HG02571 (cell line): ENCODE results near the gene HNRNPCL2.
"Not testable (repeated sequence)": the region's sequence is repeated elsewhere in the genome, so short reads cannot be mapped to it uniquely, and the experiment has no call there.

ENCODE experiments used
- ATAC-seq: cut with Tn5 transposase; IDR thresholded peaks from one replicate; pipeline ENCODE4 v1.9.1; 2021; ENCODE audit warnings: mild to moderate bottlenecking, moderate library complexity; ENCODE audit not compliant: unreplicated experiment

HNRNPCL2 gene

GRCh38 chr1:13116754-13117153 is at the start of gene HNRNPCL2:
Gene HNRNPCL2 (minus strand): TSS chr1:13116854. CDS start chr1:13116400, 454 bp downstream.
- not testable (repeated sequence) for ATAC-seq

- ATAC-seq = not testable (repeated sequence)
Observed at GRCh38 chr1:13165531-13165930, 48.9 kb upstream of the HNRNPCL2 start, which contains the start of gene HNRNPCL4. Gene HNRNPCL4 (minus strand): TSS chr1:13165631. CDS start chr1:13165467, 164 bp downstream.

- ATAC-seq = not testable (repeated sequence)
Observed at GRCh38 chr1:13155909-13156308, 39.3 kb upstream of the HNRNPCL2 start, which contains the start of gene PRAMEF26. Gene PRAMEF26 (minus strand): TSS chr1:13156009. CDS start chr1:13153095, 2,914 bp downstream.

- not testable (repeated sequence) for ATAC-seq
Observed at GRCh38 chr1:13070474-13070873, 46.2 kb downstream of the HNRNPCL2 start, which contains the start of gene PRAMEF25. Gene PRAMEF25 (plus strand): TSS chr1:13070774. CDS start chr1:13073694, 2,920 bp downstream.
